ENCODE measurements around the gene TMPO.
"Not testable (repeated sequence)": the region's sequence is repeated elsewhere in the genome, so short reads cannot be mapped to it uniquely, and the experiment has no call there.

The TMPO gene

GRCh38 chr12:98515287-98516110, at the start of gene TMPO:
Gene TMPO, plus strand, starts transcription at chr12:98515590. Its CDS starts 278 bp downstream, at chr12:98515868.
- Mint-ChIP-seq H3K4me3 (peak within 1 kb of the TSS; percentile 98), H3K9me3 (no peaks in the 10 kb centered on the region), H3K27me3 (ENCODE audit: low read depth) (no peaks in the 10 kb centered on the region), H3K36me3 (ENCODE audit: low read depth) (peaks cover 52% of the 10 kb centered on the region), H3K27ac (peak within 1 kb of the TSS; percentile 100), H3K4me1 (ENCODE audit: low read depth) (peaks cover 31% of the 10 kb centered on the region)
- DNase-seq (ENCODE audit: low spot score): peak; percentile 98

GRCh38 chr12:98465950-98466602, 49.3 kb upstream of the TMPO start:
- no peak overlapping the region for H3K4me3 Mint-ChIP-seq
- no peak for DNase-seq (ENCODE audit: low spot score)
- H3K27me3 Mint-ChIP-seq (ENCODE audit: low read depth): peaks cover 2% of the 10 kb centered on the region
- peaks cover 4% of the 10 kb centered on the region for H3K4me1 Mint-ChIP-seq (ENCODE audit: low read depth)
- peak overlapping the region; percentile 26 for H3K27ac Mint-ChIP-seq
- H3K36me3 Mint-ChIP-seq (ENCODE audit: low read depth): no peaks in the 10 kb centered on the region
- no peaks in the 10 kb centered on the region for H3K9me3 Mint-ChIP-seq

- DNase-seq (ENCODE audit: low spot score): no peak
- Mint-ChIP-seq H3K9me3 (no peaks in the 10 kb centered on the region), H3K27me3 (ENCODE audit: low read depth) (peaks cover 2% of the 10 kb centered on the region), H3K27ac (no peak overlapping the region), H3K4me1 (ENCODE audit: low read depth) (peaks cover 4% of the 10 kb centered on the region), H3K36me3 (ENCODE audit: low read depth) (no peaks in the 10 kb centered on the region), H3K4me3 (no peak overlapping the region)
Measured at GRCh38 chr12:98466640-98467400, 48.6 kb upstream of the TMPO start.

- Mint-ChIP-seq H3K4me3 (no peak overlapping the region), H3K36me3 (ENCODE audit: low read depth) (no peaks in the 10 kb centered on the region), H3K27me3 (ENCODE audit: low read depth) (no peaks in the 10 kb centered on the region), H3K9me3 (no peaks in the 10 kb centered on the region), H3K27ac (no peak overlapping the region), H3K4me1 (ENCODE audit: low read depth) (peaks cover 4% of the 10 kb centered on the region)
- no peak for DNase-seq (ENCODE audit: low spot score)
Measured at GRCh38 chr12:98469109-98469508, 46.3 kb upstream of the TMPO start.

GRCh38 chr12:98470469-98471082, 44.8 kb upstream of the TMPO start:
- no peak for DNase-seq (ENCODE audit: low spot score)
- Mint-ChIP-seq H3K9me3 (no peaks in the 10 kb centered on the region), H3K27ac (no peak overlapping the region), H3K4me1 (ENCODE audit: low read depth) (peaks cover under 1% of the 10 kb centered on the region), H3K27me3 (ENCODE audit: low read depth) (no peaks in the 10 kb centered on the region), H3K4me3 (no peak overlapping the region), H3K36me3 (ENCODE audit: low read depth) (no peaks in the 10 kb centered on the region)

- H3K9me3 Mint-ChIP-seq: no peaks in the 10 kb centered on the region
Measured at GRCh38 chr12:98471085-98471484, 44.3 kb upstream of the TMPO start.

GRCh38 chr12:98475565-98475908, 39.9 kb upstream of the TMPO start:
- Mint-ChIP-seq H3K36me3 (ENCODE audit: low read depth) (no peaks in the 10 kb centered on the region), H3K4me1 (ENCODE audit: low read depth) (no peaks in the 10 kb centered on the region), H3K9me3 (peaks cover 5% of the 10 kb centered on the region), H3K27me3 (ENCODE audit: low read depth) (peaks cover 5% of the 10 kb centered on the region), H3K4me3 (no peak overlapping the region), H3K27ac (no peak overlapping the region)
- DNase-seq (ENCODE audit: low spot score): no peak

More at GRCh38 chr12:98471085-98471484, 44.3 kb upstream of the TMPO start:
- H3K4me3 Mint-ChIP-seq: no peak overlapping the region
- no peak for DNase-seq (ENCODE audit: low spot score)
- no peaks in the 10 kb centered on the region for H3K27me3 Mint-ChIP-seq (ENCODE audit: low read depth)
- H3K27ac Mint-ChIP-seq: no peak overlapping the region
- H3K36me3 Mint-ChIP-seq (ENCODE audit: low read depth): no peaks in the 10 kb centered on the region
- H3K4me1 Mint-ChIP-seq (ENCODE audit: low read depth): no peaks in the 10 kb centered on the region

GRCh38 chr12:98478606-98479005, 36.8 kb upstream of the TMPO start:
- DNase-seq (ENCODE audit: low spot score): no peak
- peaks cover 7% of the 10 kb centered on the region for H3K27me3 Mint-ChIP-seq (ENCODE audit: low read depth)
- no peaks in the 10 kb centered on the region for H3K36me3 Mint-ChIP-seq (ENCODE audit: low read depth)
- no peak overlapping the region for H3K4me3 Mint-ChIP-seq
- no peaks in the 10 kb centered on the region for H3K4me1 Mint-ChIP-seq (ENCODE audit: low read depth)
- H3K27ac Mint-ChIP-seq: no peak overlapping the region
- H3K9me3 Mint-ChIP-seq: peaks cover 5% of the 10 kb centered on the region

GRCh38 chr12:98483621-98484503, 31.5 kb upstream of the TMPO start:
- Mint-ChIP-seq H3K4me3 (no peak overlapping the region), H3K27ac (no peak overlapping the region), H3K36me3 (ENCODE audit: low read depth) (no peaks in the 10 kb centered on the region), H3K27me3 (ENCODE audit: low read depth) (peaks cover 14% of the 10 kb centered on the region), H3K4me1 (ENCODE audit: low read depth) (no peaks in the 10 kb centered on the region), H3K9me3 (no peaks in the 10 kb centered on the region)
- DNase-seq (ENCODE audit: low spot score): no peak

- Mint-ChIP-seq H3K9me3 (no peaks in the 10 kb centered on the region), H3K27me3 (ENCODE audit: low read depth) (peaks cover 9% of the 10 kb centered on the region), H3K4me1 (ENCODE audit: low read depth) (peaks cover 1% of the 10 kb centered on the region), H3K27ac (no peak overlapping the region), H3K4me3 (no peak overlapping the region), H3K36me3 (ENCODE audit: low read depth) (no peaks in the 10 kb centered on the region)
- no peak for DNase-seq (ENCODE audit: low spot score)
Measured at GRCh38 chr12:98485792-98486340, 29.5 kb upstream of the TMPO start.

GRCh38 chr12:98488416-98488815, 27.0 kb upstream of the TMPO start:
- not testable (repeated sequence) for DNase-seq (ENCODE audit: low spot score); H3K36me3 Mint-ChIP-seq (ENCODE audit: low read depth); H3K27me3 Mint-ChIP-seq (ENCODE audit: low read depth); H3K4me1 Mint-ChIP-seq (ENCODE audit: low read depth); H3K4me3 Mint-ChIP-seq; H3K27ac Mint-ChIP-seq; H3K9me3 Mint-ChIP-seq

- Mint-ChIP-seq H3K36me3 (ENCODE audit: low read depth) (no peaks in the 10 kb centered on the region), H3K9me3 (no peaks in the 10 kb centered on the region), H3K27me3 (ENCODE audit: low read depth) (peaks cover 8% of the 10 kb centered on the region), H3K4me1 (ENCODE audit: low read depth) (peaks cover 4% of the 10 kb centered on the region), H3K4me3 (no peak overlapping the region), H3K27ac (no peak overlapping the region)
- no peak for DNase-seq (ENCODE audit: low spot score)
Measured at GRCh38 chr12:98489176-98489575, 26.2 kb upstream of the TMPO start.

Data from T-helper 2 cell treated with Interferon-gamma antibody and Interleukin-4, amounts not matched to agents 5 μg/mL and 100 μg/mL, for 36 hours (primary cell).